HepG2 (cell line): ENCODE data around the gene PROM2. TPM values are rescaled to one million over a fixed set of nuclear protein-coding genes. Genes with fewer than 3 reads are reported as not detected.

Experiments used
- ATAC-seq: fragments of 200-7000 bp; cut with Tn5 transposase; 3 replicates; pipeline ENCODE4 v1.9.1; 2020; ENCODE audit warnings: mild to moderate bottlenecking, moderate library complexity
- BruUV-seq: library from RNA; stranded (reverse); fragments of 400-500 nt; replicated peaks from 2 replicates; lab custom pipeline; 2021; lab: Mats Ljungman, UMichigan
- CTCF ChIA-PET: fragments of 300-600 bp; formaldehyde crosslinking; extraction: SDS; loops from one replicate; lab custom pipeline; 2021; ENCODE audit warnings: low total read pairs, inconsistent platforms, low intra/inter-chr PET ratio; lab: Yijun Ruan, JAX
- POLR2A ChIA-PET: fragments of 350-600 bp; sonication (Branson Sonifier 250); formaldehyde crosslinking; loops from one replicate; lab custom pipeline; 2020; ENCODE audit warnings: antibody characterized with exemption, inconsistent platforms; lab: Yijun Ruan, JAX
- DNase-seq: peaks from one replicate; pipeline ENCODE4 v3.0.0-alpha.2; 2015; ENCODE audit warnings: low spot score
- FAIRE-seq: peaks from 3 replicates; lab custom pipeline; 2011; peaks lifted over from hg19 to GRCh38; lab: Jason Lieb, UNC
- H2AFZ ChIP-seq: one replicate; pipeline ENCODE4 v1.6.1; 2011; ENCODE audit warnings: low read length, inconsistent platforms
- H3K27ac ChIP-seq: fragments of 300-600 bp; 3 replicates; pipeline ENCODE4 v1.8.0; 2011; ENCODE audit warnings: mixed run types, mild to moderate bottlenecking, mixed read lengths, low read length, inconsistent platforms; ENCODE audit not compliant: insufficient read depth; ENCODE audit errors: extremely low read length
- H3K27me3 ChIP-seq, 2 experiments: fragments of 200-600 bp in 1 of 2; 2 replicates in 1 of 2; 3 replicates in 1 of 2; pipeline versions ENCODE4 v1.6.0 to v1.8.0; 2011; ENCODE audit warnings: low read length in 2 of 2, mild to moderate bottlenecking in 2 of 2, moderate library complexity in 2 of 2, inconsistent platforms in 1 of 2; ENCODE audit not compliant: insufficient read depth in 2 of 2, control insufficient read depth in 1 of 2
- H3K36me3 ChIP-seq, 2 experiments: fragments of 200-600 bp in 1 of 2; replicated peaks in 1 of 2; 2 replicates in 1 of 2; 3 replicates in 1 of 2; pipeline versions ENCODE4 v1.5.1 to v1.8.0; 2011; ENCODE audit warnings: low read length in 2 of 2, inconsistent platforms in 1 of 2; ENCODE audit not compliant: insufficient read depth in 2 of 2, control insufficient read depth in 1 of 2
- H3K4me1 ChIP-seq: 2 replicates; pipeline ENCODE4 v1.5.1; 2012; ENCODE audit warnings: low read length, inconsistent platforms; ENCODE audit not compliant: insufficient read depth
- H3K4me2 ChIP-seq: 2 replicates; pipeline ENCODE4 v1.6.0; 2011; ENCODE audit warnings: low read depth, low read length, inconsistent platforms
- H3K4me3 ChIP-seq, 3 experiments: fragments of 200-600 bp in 1 of 3; sonication (generic), shearing (Covaris generic) in 1 of 3; replicated peaks in 1 of 3; 2 replicates each; pipeline ENCODE4 v1.5.1; 2011 to 2016; ENCODE audit warnings: low read length in 3 of 3, inconsistent platforms in 2 of 3, low read depth in 2 of 3, mild to moderate bottlenecking in 2 of 3, control low read depth in 1 of 3, mixed read lengths in 1 of 3; ENCODE audit not compliant: insufficient read depth in 1 of 3
- H3K79me2 ChIP-seq: one replicate; pipeline ENCODE4 v1.6.1; 2011; ENCODE audit warnings: low read length, inconsistent platforms; ENCODE audit not compliant: insufficient read depth
- H3K9ac ChIP-seq: 2 replicates; pipeline ENCODE4 v1.6.0; 2011; ENCODE audit warnings: mild to moderate bottlenecking, low read depth, low read length, inconsistent platforms; ENCODE audit not compliant: insufficient read depth
- H3K9me3 ChIP-seq: 2 replicates; pipeline ENCODE4 v1.5.1; 2012; ENCODE audit warnings: mild to moderate bottlenecking, low read length
- H4K20me1 ChIP-seq: 2 replicates; pipeline ENCODE4 v1.6.0; 2011; ENCODE audit warnings: inconsistent platforms, mild to moderate bottlenecking, low read length, moderate library complexity; ENCODE audit not compliant: insufficient read depth
- CHD2 ChIP-seq: IDR thresholded peaks from 2 replicates; pipeline ENCODE4 v1.6.1; 2011; ENCODE audit warnings: low read depth, low read length, improper control_type of control experiment
- EHMT2 ChIP-seq: fragments of 200-600 bp; sonication (generic); IDR thresholded peaks from 2 replicates; pipeline ENCODE4 v1.7.0; 2017; ENCODE audit warnings: antibody characterized with exemption, low read depth, low read length, borderline replicate concordance
- KLF15 ChIP-seq: sonication (generic); formaldehyde crosslinking; IDR thresholded peaks from 2 replicates; pipeline ENCODE4 v1.8.1; 2023; ENCODE audit warnings: borderline replicate concordance, mild to moderate bottlenecking, inconsistent platforms, missing genetic modification reagents, mixed read lengths
- KLF6 ChIP-seq: IDR thresholded peaks from 2 replicates; pipeline ENCODE4 v1.8.0; 2016; ENCODE audit warnings: missing biosample characterization, missing genetic modification reagents
- MIXL1 ChIP-seq: IDR thresholded peaks from 2 replicates; pipeline ENCODE4 v1.6.1; 2016
- NR2C2 ChIP-seq: sonication (generic); formaldehyde crosslinking; IDR thresholded peaks from 2 replicates; pipeline ENCODE4 v1.4.0; 2020; ENCODE audit warnings: missing genetic modification reagents, mild to moderate bottlenecking, moderate library complexity, borderline replicate concordance
- RBM22 ChIP-seq: fragments of 200-400 bp; formaldehyde crosslinking; optimal IDR thresholded peaks from 2 replicates; pipeline ENCODE3; 2017; ENCODE audit warnings: mild to moderate bottlenecking, low read length, moderate library complexity
- SALL2 ChIP-seq: sonication (generic); formaldehyde crosslinking; IDR thresholded peaks from 2 replicates; pipeline ENCODE4 v1.8.1; 2023; ENCODE audit warnings: mild to moderate bottlenecking, missing genetic modification reagents, inconsistent platforms
- SIN3B ChIP-seq: fragments of 150-350 bp; IDR thresholded peaks from 2 replicates; pipeline ENCODE4 v1.6.1; 2014; ENCODE audit warnings: low read length
- TFDP1 ChIP-seq: IDR thresholded peaks from 2 replicates; pipeline ENCODE4 v1.6.1; 2016; ENCODE audit warnings: missing compliant biosample characterization, missing genetic modification reagents, borderline replicate concordance
- YEATS4 ChIP-seq: sonication (generic); formaldehyde crosslinking; IDR thresholded peaks from 2 replicates; pipeline ENCODE4 v1.4.0; 2020; ENCODE audit warnings: missing genetic modification reagents, borderline replicate concordance
- ZBTB3 ChIP-seq: sonication (generic); formaldehyde crosslinking; IDR thresholded peaks from 2 replicates; pipeline ENCODE4 v1.4.0; 2020; ENCODE audit warnings: low read depth, mild to moderate bottlenecking, moderate library complexity, missing genetic modification reagents, borderline replicate concordance
- ZFY ChIP-seq: sonication (generic); formaldehyde crosslinking; IDR thresholded peaks from 2 replicates; pipeline ENCODE4 v1.4.0; 2020; ENCODE audit warnings: missing genetic modification reagents
- ZNF24 ChIP-seq: fragments of 450-650 bp; IDR thresholded peaks from 2 replicates; pipeline ENCODE4 v1.6.1; 2017; ENCODE audit warnings: antibody characterized with exemption, mild to moderate bottlenecking
- ZNF281 ChIP-seq: sonication (generic); formaldehyde crosslinking; IDR thresholded peaks from 2 replicates; pipeline ENCODE4 v1.4.0; 2020; ENCODE audit warnings: missing genetic modification reagents, borderline replicate concordance
- ZNF326 ChIP-seq: sonication (generic); formaldehyde crosslinking; IDR thresholded peaks from 2 replicates; pipeline ENCODE4 v1.4.0; 2020; ENCODE audit warnings: missing genetic modification reagents, borderline replicate concordance
- ZNF747 ChIP-seq: sonication (generic); formaldehyde crosslinking; IDR thresholded peaks from 2 replicates; pipeline ENCODE4 v1.8.1; 2023; ENCODE audit warnings: missing genetic modification reagents, mild to moderate bottlenecking, borderline replicate concordance
- WGBS: methylation state at CpG from one replicate; pipeline ENCODE4 v1.1.6; 2017; ENCODE audit warnings: low lambda C conversion rate; 5-methylcytosine and 5-hydroxymethylcytosine counted together
- in situ Hi-C: cut with HindIII; loops from 2 replicates; pipeline ENCODE4 v1.10.0; 2017; ENCODE audit warnings: low pct_unique_long_range_greater_than_20kb; ENCODE audit not compliant: extremely low pct_ligation_motif_present
- intact Hi-C: fragments of 100-400 bp; cut with micrococcal nuclease; formaldehyde crosslinking; loops from one replicate; pipeline ENCODE4 v1.10.0; 2022; ENCODE audit not compliant: unreplicated experiment
- polyA plus RNA-seq, 8 experiments: library from polyadenylated mRNA; depleted of rRNA in 3 of 8; stranded (reverse) in 7 of 8; unstranded in 1 of 8; fragments of >200 nt; fragmentation: Illumina TruSeq in 4 of 8; extraction: Trizol in 4 of 8; gene quantifications; 2 replicates each; pipeline versions ENCODE4 v1.2.1 to v1.2.3, GENCODE V29; 2011 to 2016; ENCODE audit warnings: low read depth in 4 of 8, missing spikeins in 1 of 8, mixed read lengths in 1 of 8; ENCODE audit not compliant: insufficient read depth in 1 of 8
- total RNA-seq, 5 experiments: library from RNA; depleted of rRNA; stranded (reverse); fragments of >200 nt; fragmentation: Illumina TruSeq; extraction: Trizol; gene quantifications; 2 replicates each; pipeline ENCODE4 v1.2.3, GENCODE V29; 2016; ENCODE audit warnings: low read depth in 1 of 5

Gene PROM2
- total and polyA plus RNA-seq, 2 of the 13 experiments (the other 11 are each of a cell fraction or from before 2014, with no cell fraction given): not detected

- H3K36me3 ChIP-seq: no peaks in the 10 kb centered on the region
- H3K9me3 ChIP-seq: no peaks in the 10 kb centered on the region
- CTCF ChIA-PET: no interaction called here
- no peak overlapping the region for H3K4me3 ChIP-seq
- no TSS peak for BruUV-seq
- intact Hi-C loops (no loop called here), in situ Hi-C loops (no loop called here)
- DNase-seq (no peak), FAIRE-seq (no peak), ATAC-seq (no peak)
- 41% methylated on average over 11 of the region's 11 CpGs for WGBS
- no peaks in the 10 kb centered on the region for H3K79me2 ChIP-seq
- no peaks in the 10 kb centered on the region for H4K20me1 ChIP-seq
- H3K4me2 ChIP-seq: no peak overlapping the region
- H3K4me1 ChIP-seq: no peaks in the 10 kb centered on the region
- POLR2A ChIA-PET: no interaction called here
- no peak overlapping the region for H3K27ac ChIP-seq
- H2AFZ ChIP-seq: no peak overlapping the region
- H3K27me3 ChIP-seq: peaks cover 3 to 19% of the 10 kb centered on the region in 2 experiments; a peak in 4 of 5 replicates
- no peak overlapping the region for H3K9ac ChIP-seq
- TF ChIP-seq KLF6 (CRISPR knock-in tag) (no peak), YEATS4 (CRISPR knock-in tag) (no peak), SIN3B (no peak), ZBTB3 (no peak), ZNF747 (CRISPR knock-in tag) (no peak)
- TF ChIP-seq, all 625 proteins: peak for 0
Measured at GRCh38 chr2:95330794-95331338, 56.6 kb downstream of the PROM2 start.

GRCh38 chr2:95331606-95332005 is 57.4 kb downstream of the PROM2 start:
- Histone ChIP-seq H3K4me3 (no peak overlapping the region), H3K79me2 (no peaks in the 10 kb centered on the region), H3K36me3 (no peaks in the 10 kb centered on the region), H3K4me1 (no peaks in the 10 kb centered on the region), H3K4me2 (no peak overlapping the region), H2AFZ (no peak overlapping the region), H4K20me1 (no peaks in the 10 kb centered on the region), H3K27ac (no peak overlapping the region), H3K9me3 (no peaks in the 10 kb centered on the region), H3K9ac (no peak overlapping the region), H3K27me3 (peaks cover 3 to 21% of the 10 kb centered on the region in 2 experiments; a peak in 4 of 5 replicates)
- in situ Hi-C loops (no loop called here), intact Hi-C loops (no loop called here)
- ChIA-PET CTCF (no interaction called here), POLR2A (no interaction called here)
- no peak for ATAC-seq
- BruUV-seq: no TSS peak
- no peak for DNase-seq
- no peak for FAIRE-seq
- WGBS: 34% methylated on average over 6 of the region's 10 CpGs
- TF ChIP-seq ZNF281 (no peak), ZNF24 (no peak), ZNF326 (CRISPR knock-in tag) (no peak), KLF15 (CRISPR knock-in tag) (no peak), MIXL1 (CRISPR knock-in tag) (no peak), EHMT2 (no peak), TFDP1 (CRISPR knock-in tag) (no peak), CHD2 (no peak), ZFY (CRISPR knock-in tag) (no peak), NR2C2 (CRISPR knock-in tag) (no peak), SALL2 (CRISPR knock-in tag) (no peak), RBM22 (no peak)
